ENCODE data around the gene ZFYVE1.

Gene ZFYVE1

GRCh38 chr14:72924337-72924736 lies 102.6 kb downstream of the ZFYVE1 start:
- no peak for DNase-seq (ENCODE audit: extremely low spot score)
- TF ChIP-seq CTBP1 (IDR thresholded peaks at IDR 0.05; ENCODE audit: borderline replicate concordance): no peak
- no peak for TF ChIP-seq PKNOX1 (IDR thresholded peaks at IDR 0.05)
- TF ChIP-seq ELF4 (IDR thresholded peaks at IDR 0.05): no peak
- no peak for TF ChIP-seq NFRKB (IDR thresholded peaks at IDR 0.05)
- TF ChIP-seq FOXA1 (IDR thresholded peaks at IDR 0.05): no peak
- no peak for TF ChIP-seq FOXM1 (IDR thresholded peaks at IDR 0.05; ENCODE audit: borderline replicate concordance)
- TF ChIP-seq FOXK2 (IDR thresholded peaks at IDR 0.05): no peak
- no peak for TF ChIP-seq TARDBP (IDR thresholded peaks at IDR 0.05)
- TF ChIP-seq ARNT (IDR thresholded peaks at IDR 0.05): no peak
- no peak for TF ChIP-seq BHLHE40 (IDR thresholded peaks at IDR 0.05; ENCODE audit: borderline replicate concordance)
- TF ChIP-seq SUZ12 (IDR thresholded peaks at IDR 0.05): no peak
- no peak for TF ChIP-seq L3MBTL2 (conservative IDR thresholded peaks at IDR 0.05)
- no peak for TF ChIP-seq HDGF (IDR thresholded peaks at IDR 0.05; ENCODE audit: borderline replicate concordance)
- no peak for TF ChIP-seq SP1 (IDR thresholded peaks at IDR 0.05)
- no peak for TF ChIP-seq ZNF384 (IDR thresholded peaks at IDR 0.05)
- no peak for TF ChIP-seq LEF1 (IDR thresholded peaks at IDR 0.05; ENCODE audit: borderline replicate concordance)
- ChIA-PET POLR2A (no interaction called here), CTCF (interaction anchor here (0.6 kb wide), 1 partner anchor 25 kb away, joined by 3 read pairs; no protein-coding TSS in a partner anchor)

- ChIA-PET CTCF (interaction anchor here (2.3 kb wide), 1 partner anchor 27 kb away, joined by 8 read pairs; no protein-coding TSS in a partner anchor), POLR2A (no interaction called here)
- no peak for DNase-seq (ENCODE audit: extremely low spot score)
- TF ChIP-seq HDGF (IDR thresholded peaks at IDR 0.05; ENCODE audit: borderline replicate concordance) (no peak), LEF1 (IDR thresholded peaks at IDR 0.05; ENCODE audit: borderline replicate concordance) (no peak), ZNF384 (IDR thresholded peaks at IDR 0.05) (no peak), FOXK2 (IDR thresholded peaks at IDR 0.05) (no peak), ARNT (IDR thresholded peaks at IDR 0.05) (no peak), BHLHE40 (IDR thresholded peaks at IDR 0.05; ENCODE audit: borderline replicate concordance) (no peak), FOXA1 (IDR thresholded peaks at IDR 0.05) (no peak)
Measured at GRCh38 chr14:72921396-72921795, 105.5 kb downstream of the ZFYVE1 start.

- TF ChIP-seq NFRKB (IDR thresholded peaks at IDR 0.05) (no peak), LEF1 (IDR thresholded peaks at IDR 0.05; ENCODE audit: borderline replicate concordance) (no peak), L3MBTL2 (conservative IDR thresholded peaks at IDR 0.05) (no peak), ZNF384 (IDR thresholded peaks at IDR 0.05) (no peak), PKNOX1 (IDR thresholded peaks at IDR 0.05) (no peak), TARDBP (IDR thresholded peaks at IDR 0.05) (no peak), CTBP1 (IDR thresholded peaks at IDR 0.05; ENCODE audit: borderline replicate concordance) (no peak), SUZ12 (IDR thresholded peaks at IDR 0.05) (no peak), FOXA1 (IDR thresholded peaks at IDR 0.05) (no peak), FOXK2 (IDR thresholded peaks at IDR 0.05) (no peak)
- no peak for DNase-seq (ENCODE audit: extremely low spot score)
- ChIA-PET POLR2A (no interaction called here), CTCF (interaction anchor here (1.2 to 2.3 kb wide), 2 partner anchors 11 to 28 kb away, joined by 4 to 8 read pairs; no protein-coding TSS in a partner anchor)
Measured at GRCh38 chr14:72920008-72920407, 106.9 kb downstream of the ZFYVE1 start.

Data from HEK293T (cell line).